Loucy (cell line): ENCODE measurements around the gene SLIT1.

Source experiments
- H2AFZ ChIP-seq: fragments of 200-600 bp; sonication (generic); 2 replicates; pipeline ENCODE4 v1.6.0; 2016; ENCODE audit warnings: antibody characterized with exemption, mild to moderate bottlenecking, low read length, moderate library complexity
- H3F3A ChIP-seq: fragments of 200-600 bp; 2 replicates; pipeline ENCODE4 v1.6.0; 2016; ENCODE audit warnings: antibody characterized with exemption, low read depth, mild to moderate bottlenecking
- H3K27me3 ChIP-seq: fragments of 200-600 bp; sonication (generic); 2 replicates; pipeline ENCODE4 v1.6.1; 2014; ENCODE audit warnings: low read length, mild to moderate bottlenecking; ENCODE audit not compliant: insufficient read depth, poor library complexity, severe bottlenecking
- H3K36me3 ChIP-seq: fragments of 200-600 bp; sonication (generic); 2 replicates; pipeline ENCODE4 v1.6.1; 2016; ENCODE audit warnings: low read length; ENCODE audit not compliant: insufficient read depth
- H3K4me1 ChIP-seq: fragments of 200-600 bp; sonication (generic); 2 replicates; pipeline ENCODE4 v1.5.1; 2014; ENCODE audit warnings: low read length, mild to moderate bottlenecking; ENCODE audit not compliant: insufficient read depth, poor library complexity, severe bottlenecking
- H3K4me2 ChIP-seq: fragments of 200-600 bp; sonication (generic); 2 replicates; pipeline ENCODE4 v1.6.0; 2014; ENCODE audit warnings: antibody characterized with exemption, low read length, low read depth, mild to moderate bottlenecking; ENCODE audit not compliant: poor library complexity, severe bottlenecking
- H3K4me3 ChIP-seq: fragments of 200-600 bp; sonication (generic); 2 replicates; pipeline ENCODE4 v1.5.1; 2014; ENCODE audit warnings: low read length, mild to moderate bottlenecking, mixed read lengths; ENCODE audit not compliant: poor library complexity, severe bottlenecking
- H3K79me2 ChIP-seq: fragments of 200-600 bp; sonication (generic); 2 replicates; pipeline ENCODE4 v1.6.1; 2014; ENCODE audit warnings: low read length; ENCODE audit not compliant: insufficient read depth
- H3K9ac ChIP-seq: fragments of 200-600 bp; sonication (generic); 2 replicates; pipeline ENCODE4 v1.6.0; 2014; ENCODE audit warnings: mild to moderate bottlenecking, low read depth, low read length, moderate library complexity; ENCODE audit not compliant: poor library complexity, severe bottlenecking
- H3K9me2 ChIP-seq: fragments of 200-600 bp; sonication (generic); replicated peaks from 2 replicates; pipeline ENCODE4 v1.6.1; 2016; ENCODE audit warnings: low read depth, low read length, mixed read lengths
- H3K9me3 ChIP-seq: fragments of 200-600 bp; sonication (generic); 2 replicates; pipeline ENCODE4 v1.6.1; 2014; ENCODE audit warnings: mild to moderate bottlenecking, antibody characterized with exemption, low read length, low read depth; ENCODE audit not compliant: insufficient read depth
- H4K20me1 ChIP-seq: fragments of 200-600 bp; sonication (generic); 2 replicates; pipeline ENCODE4 v1.6.0; 2014; ENCODE audit warnings: antibody characterized with exemption, low read length, mild to moderate bottlenecking; ENCODE audit not compliant: insufficient read depth, poor library complexity, severe bottlenecking
- CTCF ChIP-seq: fragments of 200-600 bp; sonication (generic); conservative IDR thresholded peaks from 2 replicates; pipeline ENCODE4 v1.5.1; 2014; ENCODE audit warnings: mild to moderate bottlenecking, antibody characterized with exemption, low read length
- EZH2phosphoT487 ChIP-seq: fragments of 200-600 bp; IDR thresholded peaks from 2 replicates; pipeline ENCODE4 v1.6.1; 2018; ENCODE audit warnings: antibody characterized with exemption, mild to moderate bottlenecking, moderate library complexity, borderline replicate concordance

Gene SLIT1

GRCh38 chr10:97058521-97058920, 127.2 kb downstream of the SLIT1 start:
- no peak for TF ChIP-seq CTCF
- no peak for TF ChIP-seq EZH2phosphoT487
- H3K79me2 ChIP-seq, result no peaks in the 10 kb centered on the region
- no peaks in the 10 kb centered on the region for H3K9me3 ChIP-seq
- no peak overlapping the region for H3K4me2 ChIP-seq
- H4K20me1 ChIP-seq, result no peaks in the 10 kb centered on the region
- H3K4me1 ChIP-seq, result no peaks in the 10 kb centered on the region
- no peak overlapping the region for H3K4me3 ChIP-seq
- no peaks in the 10 kb centered on the region for H3K27me3 ChIP-seq
- H3K36me3 ChIP-seq, result no peaks in the 10 kb centered on the region
- H2AFZ ChIP-seq, result no peak overlapping the region
- no peak overlapping the region for H3K9ac ChIP-seq
- no peaks in the 10 kb centered on the region for H3F3A ChIP-seq
- no peaks in the 10 kb centered on the region for H3K9me2 ChIP-seq

- H3K27me3 ChIP-seq, result no peaks in the 10 kb centered on the region
- H3K9me2 ChIP-seq, result no peaks in the 10 kb centered on the region
- H3K9ac ChIP-seq, result no peak overlapping the region
- no peak overlapping the region for H3K4me3 ChIP-seq
- H3F3A ChIP-seq, result no peaks in the 10 kb centered on the region
- TF ChIP-seq EZH2phosphoT487, result no peak
- TF ChIP-seq CTCF, result no peak
- H3K79me2 ChIP-seq, result no peaks in the 10 kb centered on the region
- no peaks in the 10 kb centered on the region for H3K9me3 ChIP-seq
- no peak overlapping the region for H2AFZ ChIP-seq
- H3K4me2 ChIP-seq, result no peak overlapping the region
- H3K36me3 ChIP-seq, result no peaks in the 10 kb centered on the region
- no peaks in the 10 kb centered on the region for H3K4me1 ChIP-seq
- H4K20me1 ChIP-seq, result no peaks in the 10 kb centered on the region
Observed at GRCh38 chr10:97057491-97058235, 128.1 kb downstream of the SLIT1 start.

GRCh38 chr10:97056003-97056630, 129.6 kb downstream of the SLIT1 start:
- Histone ChIP-seq H3K27me3 (no peaks in the 10 kb centered on the region), H3K36me3 (no peaks in the 10 kb centered on the region), H2AFZ (no peak overlapping the region), H3K4me3 (no peak overlapping the region), H3K79me2 (no peaks in the 10 kb centered on the region), H3K9me3 (no peaks in the 10 kb centered on the region), H3K9me2 (no peaks in the 10 kb centered on the region), H3K4me2 (no peak overlapping the region), H3K4me1 (no peaks in the 10 kb centered on the region), H3K9ac (no peak overlapping the region), H4K20me1 (no peaks in the 10 kb centered on the region), H3F3A (no peaks in the 10 kb centered on the region)
- TF ChIP-seq CTCF, result no peak
- no peak for TF ChIP-seq EZH2phosphoT487
